Esophagus squamous epithelium (tissue), 4 donors: Measurements from ENCODE around the gene KNDC1.

Source experiments
- CTCF ChIP-seq, 6 experiments: fragments of 450-650 bp in 4 of 6; fragments of 200-600 bp in 2 of 6; sonication (generic) in 2 of 6; IDR thresholded peaks; one replicate each; pipeline ENCODE4 v1.5.1; 2016 to 2019; ENCODE audit warnings: antibody characterized with exemption in 6 of 6, mild to moderate bottlenecking in 4 of 6, moderate library complexity in 4 of 6
- POLR2A ChIP-seq, 4 donors: fragments of 450-650 bp; IDR thresholded peaks; one replicate each; pipeline ENCODE4 v1.6.1; 2017; ENCODE audit warnings: antibody characterized with exemption in 4 of 4, mild to moderate bottlenecking in 4 of 4, moderate library complexity in 3 of 4

- TF ChIP-seq CTCF (IDR thresholded peaks at IDR 0.05) (no peak), POLR2A (IDR thresholded peaks at IDR 0.05) (no peak)
Observed at GRCh38 chr10:133239990-133240389, 80.0 kb downstream of the KNDC1 start.
